GM21737 (cell line): ENCODE results near the gene ADNP2.
"Not testable (repeated sequence)": the region's sequence is repeated elsewhere in the genome, so short reads cannot be mapped to it uniquely, and the experiment has no call there.

Source experiments
- ATAC-seq: cut with Tn5 transposase; IDR thresholded peaks from one replicate; pipeline ENCODE4 v1.9.1; 2021; ENCODE audit warnings: mild to moderate bottlenecking, moderate library complexity; ENCODE audit not compliant: unreplicated experiment

Gene ADNP2

GRCh38 chr18:80147037-80147417, 38.0 kb downstream of the ADNP2 start:
- ATAC-seq = peak; percentile 30

- ATAC-seq = peak; percentile 67
Measured at GRCh38 chr18:80147418-80148325, 38.6 kb downstream of the ADNP2 start.

GRCh38 chr18:80148326-80149199, 39.5 kb downstream of the ADNP2 start:
- peak; percentile 8 for ATAC-seq

GRCh38 chr18:80149667-80150066, 40.6 kb downstream of the ADNP2 start:
- no peak for ATAC-seq

- ATAC-seq = peak; percentile 54
Measured at GRCh38 chr18:80154293-80154692, 45.2 kb downstream of the ADNP2 start.

- no peak for ATAC-seq
Measured at GRCh38 chr18:80157708-80158343, 48.8 kb downstream of the ADNP2 start.

GRCh38 chr18:80158365-80158764, 49.3 kb downstream of the ADNP2 start:
- no peak for ATAC-seq

GRCh38 chr18:80159713-80160636, 50.9 kb downstream of the ADNP2 start:
- no peak for ATAC-seq

GRCh38 chr18:80161781-80162417, 52.8 kb downstream of the ADNP2 start:
- ATAC-seq = no peak

GRCh38 chr18:80163183-80163582, 54.1 kb downstream of the ADNP2 start:
- ATAC-seq = no peak

GRCh38 chr18:80164727-80165355, 55.8 kb downstream of the ADNP2 start:
- ATAC-seq = not testable (repeated sequence)

GRCh38 chr18:80166240-80166639, 57.2 kb downstream of the ADNP2 start:
- ATAC-seq = no peak

GRCh38 chr18:80166725-80167124, 57.7 kb downstream of the ADNP2 start:
- no peak for ATAC-seq

GRCh38 chr18:80167331-80167730, 58.3 kb downstream of the ADNP2 start:
- ATAC-seq = no peak

GRCh38 chr18:80167931-80168330, 58.9 kb downstream of the ADNP2 start:
- no peak for ATAC-seq

- ATAC-seq = no peak
Measured at GRCh38 chr18:80168346-80168745, 59.3 kb downstream of the ADNP2 start.

GRCh38 chr18:80168982-80169381, 59.9 kb downstream of the ADNP2 start:
- no peak for ATAC-seq

GRCh38 chr18:80169607-80170006, 60.5 kb downstream of the ADNP2 start:
- no peak for ATAC-seq

- ATAC-seq = no peak
Measured at GRCh38 chr18:80170395-80171053, 61.5 kb downstream of the ADNP2 start.
